HG02798 (cell line): Measurements from ENCODE around the gene TK1.
"Not testable (repeated sequence)": the region's sequence is repeated elsewhere in the genome, so short reads cannot be mapped to it uniquely, and the experiment has no call there.

Experiments
- ATAC-seq: cut with Tn5 transposase; IDR thresholded peaks from one replicate; pipeline ENCODE4 v1.9.1; 2021; ENCODE audit warnings: mild to moderate bottlenecking; ENCODE audit not compliant: unreplicated experiment, poor library complexity

The TK1 gene, protein sequence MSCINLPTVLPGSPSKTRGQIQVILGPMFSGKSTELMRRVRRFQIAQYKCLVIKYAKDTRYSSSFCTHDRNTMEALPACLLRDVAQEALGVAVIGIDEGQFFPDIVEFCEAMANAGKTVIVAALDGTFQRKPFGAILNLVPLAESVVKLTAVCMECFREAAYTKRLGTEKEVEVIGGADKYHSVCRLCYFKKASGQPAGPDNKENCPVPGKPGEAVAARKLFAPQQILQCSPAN

DNA sequence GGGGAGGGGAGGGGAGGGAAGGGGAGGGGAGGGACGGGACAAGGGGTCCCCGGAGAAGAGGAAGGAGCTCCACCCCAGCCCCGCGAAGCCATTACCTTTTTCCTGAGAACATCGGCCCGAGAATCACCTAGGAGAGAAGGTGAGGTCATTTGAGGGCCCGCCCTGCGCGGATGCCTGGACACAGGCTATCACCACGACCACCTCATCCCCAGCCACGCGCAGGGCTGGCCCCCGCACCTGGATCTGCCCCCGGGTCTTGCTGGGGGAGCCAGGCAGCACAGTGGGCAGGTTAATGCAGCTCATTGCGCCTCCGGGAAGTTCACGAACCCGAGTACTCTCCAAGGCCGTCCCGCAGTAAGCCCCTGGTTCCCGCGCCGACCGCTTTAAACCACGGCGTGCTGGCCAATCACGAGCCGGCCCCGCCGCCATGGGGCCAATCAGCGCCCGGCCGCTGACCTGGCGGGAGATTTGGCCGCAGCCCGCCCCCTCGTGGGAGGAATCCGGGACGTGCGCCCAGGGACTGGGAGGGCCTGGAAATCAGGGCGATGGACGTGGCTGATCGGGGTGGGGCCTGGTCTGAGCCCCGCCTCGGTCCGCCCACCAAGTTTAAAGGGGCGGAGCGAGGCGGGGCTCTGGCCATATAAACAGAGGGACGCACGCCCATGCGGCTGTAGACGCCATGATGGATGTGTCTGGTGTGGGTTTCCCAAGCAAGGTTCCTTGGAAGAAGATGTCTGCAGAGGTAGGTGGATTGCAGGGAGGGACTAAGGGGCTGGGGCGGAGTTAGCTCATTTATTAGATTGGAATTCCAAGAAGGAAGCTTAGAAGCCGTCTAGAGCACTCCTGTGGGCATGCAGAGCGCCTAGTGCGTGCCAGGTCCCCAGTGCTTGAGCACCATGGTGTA lies at the start of gene TK1, which contains the start of gene AFMID:
TK1 (minus strand) TSS at position 361 of the 904 bp plus-strand sequence; CDS start at position 303, 58 bp downstream.
AFMID (plus strand) TSS at position 671 of the 904 bp plus-strand sequence; CDS start at position 680, 9 bp downstream.
- ATAC-seq = peak; percentile 91

DNA sequence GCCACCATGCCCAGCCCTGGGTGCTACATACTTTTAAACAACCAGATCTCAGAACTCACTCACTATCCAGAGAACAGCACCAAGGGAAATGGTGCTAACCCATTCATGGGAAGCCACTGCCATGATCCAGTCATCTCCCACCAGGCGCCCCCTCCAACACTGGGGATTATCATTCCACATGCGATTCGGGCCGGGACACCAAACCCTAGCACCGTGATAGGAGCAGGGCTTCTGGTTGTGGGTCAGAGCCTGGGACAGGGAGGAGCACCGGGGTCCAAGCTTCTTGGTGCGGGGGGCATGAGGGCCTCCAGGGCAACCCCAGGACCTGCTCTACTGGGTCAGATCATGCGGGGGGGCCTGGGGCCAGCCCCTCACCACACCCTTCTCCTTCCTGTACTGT lies 49.0 kb upstream of the TK1 start:
- no peak for ATAC-seq

DNA sequence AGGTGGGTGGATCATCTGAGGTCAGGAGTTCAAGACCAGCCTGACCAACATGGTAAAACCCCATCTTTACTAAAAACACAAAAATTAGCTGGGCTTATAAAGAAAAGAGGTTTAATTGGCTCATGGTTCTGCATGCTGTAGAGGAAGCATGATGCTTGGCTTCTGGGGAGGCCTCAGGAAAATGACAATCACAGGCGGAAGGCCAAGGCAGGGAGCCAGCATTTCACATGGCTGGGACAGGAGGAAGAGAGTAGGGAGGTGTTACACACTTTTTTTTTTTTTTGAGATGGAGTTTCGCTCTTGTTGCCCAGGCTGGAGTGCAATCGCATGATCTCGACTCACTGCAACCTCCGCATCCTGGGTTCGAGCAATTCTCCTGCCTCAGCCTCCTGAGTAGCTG lies 48.2 kb upstream of the TK1 start:
- ATAC-seq = not testable (repeated sequence)

DNA sequence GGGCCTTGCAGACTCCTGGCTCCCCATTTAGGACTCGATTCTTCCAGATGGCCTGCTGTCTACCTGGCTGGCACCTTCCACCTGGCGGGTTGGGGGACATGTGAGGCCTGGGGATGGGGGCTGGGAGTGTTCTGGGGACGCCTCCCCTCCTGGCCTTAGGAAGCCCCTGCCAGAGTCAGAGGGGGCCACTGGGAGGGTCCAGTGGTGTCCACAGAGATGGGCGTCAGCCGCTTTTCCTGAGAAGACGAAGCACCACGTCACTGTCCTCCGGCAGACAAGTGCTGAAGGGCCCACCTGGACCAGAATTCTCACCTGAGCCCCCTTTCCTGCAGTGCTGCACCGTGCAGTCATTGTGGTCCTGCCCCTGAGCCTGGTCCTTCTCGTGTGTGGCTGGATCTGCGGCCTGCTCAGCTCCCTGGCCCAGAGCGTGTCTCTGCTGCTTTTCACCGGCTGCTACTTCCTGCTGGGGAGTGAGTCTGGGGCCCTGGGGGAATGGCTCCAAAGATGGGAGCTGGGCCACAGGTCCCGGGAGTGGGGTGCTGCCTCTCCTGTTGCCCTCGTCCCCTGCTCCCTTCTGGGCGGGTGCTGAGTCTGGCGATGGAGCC lies 47.5 kb upstream of the TK1 start:
- ATAC-seq = no peak

DNA sequence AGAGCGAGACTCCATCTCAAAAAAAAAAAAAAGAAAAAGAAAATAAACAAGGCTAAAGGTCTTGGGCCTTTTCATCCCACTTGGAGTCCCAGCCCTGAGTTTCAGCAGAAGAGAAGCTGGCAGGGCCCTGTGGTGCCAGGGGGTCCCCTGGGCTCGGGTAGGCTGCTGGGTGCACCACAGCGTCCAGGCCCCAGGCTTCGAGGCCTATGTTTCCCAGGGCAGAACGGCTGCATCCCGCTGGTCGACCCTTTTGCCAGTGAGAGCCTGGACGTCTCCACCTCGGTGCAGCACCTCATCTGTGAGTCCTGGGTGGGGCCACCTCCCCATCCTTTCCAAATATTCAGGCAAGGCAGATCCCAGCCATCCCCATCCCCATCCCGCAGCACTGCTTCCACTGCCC lies 46.8 kb upstream of the TK1 start:
- ATAC-seq = no peak

DNA sequence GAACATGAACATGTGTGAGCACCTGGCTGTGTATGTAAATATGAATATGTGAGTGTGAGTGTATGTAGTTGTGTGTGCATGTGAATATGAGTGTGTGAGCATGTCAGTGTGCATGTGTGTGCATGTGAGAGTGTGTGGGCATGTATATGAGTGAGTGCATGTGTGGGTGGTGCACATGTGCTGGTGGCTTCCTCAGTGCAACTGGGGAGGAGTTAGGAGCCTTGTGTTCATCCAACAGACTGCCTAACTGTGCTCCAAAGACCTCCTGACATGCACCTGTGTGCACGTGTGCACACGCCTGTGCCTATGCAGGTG lies 46.0 kb upstream of the TK1 start:
- ATAC-seq = no peak

DNA sequence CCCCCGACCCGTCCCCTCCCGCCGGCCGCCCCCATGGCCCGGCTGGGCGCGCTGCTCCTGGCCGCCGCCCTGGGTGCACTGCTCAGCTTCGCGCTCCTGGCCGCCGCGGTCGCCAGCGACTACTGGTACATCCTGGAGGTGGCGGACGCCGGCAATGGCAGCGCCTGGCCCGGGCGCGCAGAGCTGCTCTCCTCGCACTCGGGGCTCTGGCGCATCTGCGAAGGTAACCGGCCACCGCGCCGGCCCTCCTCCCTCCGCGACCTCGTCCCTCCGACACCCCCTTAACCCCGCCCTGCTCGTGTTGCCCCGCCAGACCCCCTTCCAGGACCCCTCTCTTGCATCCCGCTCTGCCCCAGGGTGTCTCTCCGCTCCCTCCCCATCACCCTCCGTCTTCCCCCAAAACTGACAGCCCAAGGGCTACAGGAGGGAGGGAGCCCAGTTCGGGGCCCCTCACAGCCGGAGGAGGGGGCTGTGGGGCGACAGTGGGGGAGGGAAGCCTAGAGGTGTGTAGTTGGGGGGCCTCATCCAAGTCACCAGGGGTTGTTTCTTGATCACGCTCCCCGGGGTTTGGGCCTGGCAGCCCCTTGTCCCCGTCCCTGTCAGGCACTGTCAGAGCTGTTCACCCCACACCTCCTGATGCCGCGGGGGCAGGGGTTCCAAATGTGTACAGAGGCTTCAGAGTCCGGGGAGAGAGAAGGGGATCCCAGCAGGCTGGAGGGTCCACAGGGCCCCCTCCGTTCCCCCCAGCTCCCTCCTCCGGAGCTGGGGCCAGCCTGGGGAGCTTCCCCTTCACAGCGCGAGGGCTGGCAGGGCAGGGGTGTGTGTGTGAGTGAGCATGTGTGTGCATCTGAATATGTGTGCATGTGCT lies 45.4 kb upstream of the TK1 start:
- ATAC-seq = no peak

DNA sequence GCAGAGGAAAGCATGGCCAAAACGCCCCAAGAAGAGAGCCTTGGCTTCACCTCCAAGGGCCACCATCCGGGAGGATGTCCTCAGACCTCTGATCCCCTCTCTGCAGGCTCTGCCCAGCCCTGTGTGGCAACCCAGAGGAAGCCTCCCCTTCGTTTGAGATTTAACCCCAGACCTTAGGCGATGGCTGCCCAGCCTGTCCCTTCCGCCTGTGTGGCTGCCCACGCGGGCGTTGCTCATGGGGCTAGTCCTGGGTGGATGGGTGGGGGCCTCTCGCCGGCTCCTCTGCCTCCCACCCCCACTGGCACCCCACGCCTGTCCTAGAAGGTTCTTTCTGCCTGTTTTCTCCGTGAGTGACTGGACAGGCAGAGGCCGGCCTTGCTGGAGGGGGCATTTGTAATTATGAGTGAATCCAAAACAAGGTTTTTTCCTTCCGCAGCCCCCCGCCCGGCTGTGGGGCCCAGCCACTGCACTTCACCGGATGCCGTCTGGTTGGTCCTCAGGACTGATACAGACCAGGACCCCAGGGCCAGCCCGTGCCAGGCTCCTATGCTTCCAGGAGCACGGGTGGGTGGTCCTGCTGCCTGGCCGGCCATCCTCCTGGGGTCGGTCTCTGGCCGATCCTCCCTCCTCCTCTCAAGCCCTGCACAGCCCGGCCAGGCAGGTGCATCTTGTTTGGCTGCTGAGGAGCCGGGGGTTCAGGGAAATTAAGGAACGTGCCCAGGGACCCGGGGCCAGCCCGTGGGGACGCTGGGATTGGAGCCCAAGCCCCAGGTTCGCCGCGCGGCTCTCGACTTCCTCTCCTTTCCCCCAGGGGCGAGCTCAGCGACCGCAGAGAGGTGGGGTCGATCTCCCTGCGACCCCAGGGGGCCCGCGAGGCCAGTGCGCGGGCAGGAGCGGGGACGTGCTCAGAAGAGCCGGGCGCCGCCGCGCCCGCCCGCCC lies 44.4 kb upstream of the TK1 start, which contains the start of gene TMEM235:
TMEM235 (plus strand) TSS at position 636 of the 940 bp plus-strand sequence. CDS start 393 bp downstream, outside the sequence.
- no peak for ATAC-seq

DNA sequence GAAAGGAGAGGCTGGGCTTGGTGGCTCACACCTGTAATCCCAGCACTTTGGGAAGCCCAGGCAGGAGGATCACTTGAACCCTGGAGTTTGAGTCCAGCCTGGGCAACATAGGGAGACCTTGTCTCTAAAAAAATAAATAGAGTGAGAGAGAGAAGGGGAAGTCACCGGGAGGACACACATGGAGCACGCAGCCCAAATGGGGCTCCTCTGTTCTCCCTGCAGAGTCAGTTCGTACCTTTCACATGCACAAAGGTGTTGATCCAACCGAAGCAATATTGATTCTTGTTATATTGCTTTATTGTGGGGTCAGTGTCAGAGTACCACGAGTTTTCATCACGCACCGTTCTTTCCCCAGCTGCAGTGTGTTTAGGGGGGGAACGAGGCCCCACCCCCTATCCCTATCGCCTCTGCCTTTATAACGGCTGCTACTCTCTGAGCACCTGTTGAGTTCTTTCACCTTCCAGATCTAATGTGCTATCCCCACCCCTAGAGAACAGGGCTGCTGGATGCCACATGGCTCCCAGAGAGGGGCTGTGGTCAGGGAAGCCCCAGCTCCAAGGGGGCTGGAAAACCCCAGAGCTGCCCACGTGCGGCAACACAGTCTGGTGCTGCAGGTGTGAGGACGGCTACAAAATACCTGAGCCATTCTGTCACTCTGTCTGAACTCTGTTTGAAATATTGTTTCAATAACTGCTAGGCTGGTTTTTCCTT lies 43.6 kb upstream of the TK1 start:
- no peak for ATAC-seq

DNA sequence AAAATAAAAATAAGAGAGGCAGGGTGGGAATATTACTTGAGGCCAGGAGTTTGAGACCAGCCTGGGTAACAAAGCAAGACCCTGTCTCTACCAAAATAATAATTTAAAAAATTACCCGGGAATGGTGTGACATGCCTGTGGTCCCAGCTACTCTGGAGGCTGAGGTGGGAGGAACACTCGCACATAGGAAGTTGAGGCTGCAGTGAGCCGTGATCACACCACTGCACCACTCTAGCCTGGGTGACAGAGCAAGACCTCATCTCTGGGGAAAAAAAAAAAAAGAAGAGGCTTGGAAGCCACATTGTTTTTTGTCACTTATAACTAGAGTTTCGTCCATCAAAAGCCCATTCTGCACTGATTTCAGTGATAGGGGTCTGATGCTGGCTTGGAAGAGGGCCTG lies 41.3 kb upstream of the TK1 start:
- ATAC-seq = no peak

DNA sequence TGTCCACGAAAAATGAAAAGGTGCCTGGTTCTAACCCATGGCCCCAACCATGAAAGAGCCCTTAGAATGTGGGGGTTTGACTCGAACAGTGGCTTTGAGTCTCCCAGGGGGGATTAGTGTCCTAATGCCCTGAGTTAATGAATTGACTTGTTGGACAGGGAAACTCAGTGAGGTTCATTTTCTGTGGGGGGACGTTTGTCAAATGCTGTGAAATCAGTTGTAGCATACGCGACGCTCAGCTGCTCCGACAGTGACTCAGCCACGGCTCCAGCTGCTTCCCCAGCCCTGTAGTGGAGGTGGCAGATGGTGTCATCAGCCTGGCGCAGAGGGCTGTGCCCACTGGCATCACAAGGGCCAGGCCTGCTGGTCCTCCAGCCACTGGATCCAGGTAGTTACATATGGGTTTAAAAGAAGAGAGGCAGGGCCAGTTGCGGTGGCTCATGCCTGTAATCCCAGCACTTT lies 40.6 kb upstream of the TK1 start:
- ATAC-seq = no peak

DNA sequence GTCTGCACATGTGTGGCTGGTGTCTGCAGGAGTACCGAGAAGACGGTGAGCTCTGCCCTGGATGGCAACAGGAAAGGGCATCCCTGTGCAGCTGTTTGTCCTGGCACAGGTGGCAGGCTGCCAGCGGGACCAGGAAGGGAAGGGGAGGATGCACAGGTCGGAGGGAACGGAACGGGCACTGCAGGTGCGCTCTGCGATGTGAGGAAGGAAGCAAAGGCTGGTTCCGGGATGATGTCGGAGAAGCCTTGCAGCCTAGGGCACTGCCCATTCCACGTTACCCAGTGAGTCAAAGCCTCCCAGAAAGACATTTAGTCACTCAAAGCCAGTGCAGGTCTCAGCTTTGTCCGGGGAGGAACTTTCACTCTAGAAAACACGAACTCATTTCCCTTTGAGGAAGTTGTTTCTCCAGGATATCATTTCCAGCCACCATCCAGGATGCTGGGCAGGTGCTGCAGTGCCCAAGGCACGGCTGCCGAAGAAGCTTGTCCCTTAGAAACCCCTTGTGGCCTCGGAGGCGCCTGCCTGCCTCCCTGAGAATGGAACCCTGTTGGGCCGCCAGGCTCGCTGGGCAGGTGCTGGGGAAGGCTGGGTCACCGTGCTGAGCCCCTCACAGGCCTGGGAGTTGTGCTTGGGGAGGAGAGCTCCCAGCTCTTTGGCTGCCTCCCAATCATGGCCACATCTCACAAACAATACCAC lies 40.1 kb upstream of the TK1 start:
- ATAC-seq = no peak

DNA sequence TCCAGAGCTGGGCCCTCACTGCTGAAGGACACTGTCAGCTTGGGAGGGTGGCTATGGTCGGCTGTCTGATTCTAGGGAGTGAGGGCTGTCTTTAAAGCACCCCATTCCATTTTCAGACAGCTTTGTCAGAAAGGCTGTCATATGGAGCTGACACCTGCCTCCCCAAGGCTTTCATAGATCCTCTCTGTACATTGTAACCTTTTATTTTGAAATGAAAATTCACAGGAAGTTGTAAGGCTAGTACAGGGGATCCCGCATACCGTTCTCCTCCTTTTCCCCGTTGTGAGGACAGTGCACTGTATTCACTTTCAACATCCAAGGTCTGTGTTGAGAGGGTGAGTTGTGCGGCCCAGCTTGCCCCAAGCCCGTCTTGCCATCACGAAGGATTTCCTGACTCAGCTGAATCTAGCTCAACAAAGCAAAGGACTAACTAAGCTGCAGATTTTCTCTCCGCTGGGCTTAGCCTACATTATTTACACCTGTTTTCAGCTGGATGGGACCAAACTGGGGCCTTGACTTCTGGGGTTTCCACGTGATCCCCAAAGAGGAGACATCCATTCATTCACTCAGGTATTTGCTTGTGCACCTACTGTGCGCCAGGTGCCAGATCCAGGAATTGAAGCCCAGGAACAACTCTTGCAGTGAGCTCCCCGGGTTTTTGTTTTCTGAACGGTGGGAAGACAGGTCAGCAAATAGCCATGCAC lies 39.4 kb upstream of the TK1 start:
- no peak for ATAC-seq

DNA sequence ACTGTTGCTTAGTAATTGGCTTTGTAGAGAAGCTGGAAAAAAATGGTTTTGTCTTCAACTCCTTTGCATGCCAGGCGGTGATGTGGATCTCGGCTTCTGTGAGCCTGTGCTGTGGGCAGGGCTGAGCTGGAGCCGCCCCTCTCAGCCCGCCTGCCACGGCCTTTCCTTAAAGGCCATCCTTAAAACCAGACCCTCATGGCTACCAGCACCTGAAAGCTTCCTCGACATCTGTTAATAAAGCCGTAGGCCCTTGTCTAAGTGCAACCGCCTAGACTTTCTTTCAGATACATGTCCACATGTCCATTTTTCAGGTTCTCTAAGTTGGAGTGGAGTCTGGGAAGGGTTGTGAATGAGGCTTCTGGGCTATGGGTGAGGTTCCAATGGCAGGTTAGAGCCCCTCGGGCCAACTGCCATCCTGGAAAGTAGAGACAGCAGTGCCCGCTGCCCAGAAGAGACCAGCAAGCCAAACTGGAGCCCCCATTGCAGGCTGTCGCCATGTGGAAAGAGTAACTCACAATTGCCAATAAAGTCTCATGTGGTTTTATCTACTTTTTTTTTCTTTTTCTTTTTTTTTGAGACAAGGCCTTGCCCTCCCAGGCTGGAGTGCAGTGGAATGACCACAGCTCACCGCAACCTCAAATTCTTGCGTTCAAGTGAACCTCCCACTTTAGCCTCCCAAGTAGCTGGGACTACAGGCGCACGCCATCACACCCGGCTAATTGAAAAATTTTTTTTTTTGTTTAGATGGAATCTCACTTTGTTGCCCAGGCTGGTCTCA lies 38.4 kb upstream of the TK1 start:
- no peak for ATAC-seq

DNA sequence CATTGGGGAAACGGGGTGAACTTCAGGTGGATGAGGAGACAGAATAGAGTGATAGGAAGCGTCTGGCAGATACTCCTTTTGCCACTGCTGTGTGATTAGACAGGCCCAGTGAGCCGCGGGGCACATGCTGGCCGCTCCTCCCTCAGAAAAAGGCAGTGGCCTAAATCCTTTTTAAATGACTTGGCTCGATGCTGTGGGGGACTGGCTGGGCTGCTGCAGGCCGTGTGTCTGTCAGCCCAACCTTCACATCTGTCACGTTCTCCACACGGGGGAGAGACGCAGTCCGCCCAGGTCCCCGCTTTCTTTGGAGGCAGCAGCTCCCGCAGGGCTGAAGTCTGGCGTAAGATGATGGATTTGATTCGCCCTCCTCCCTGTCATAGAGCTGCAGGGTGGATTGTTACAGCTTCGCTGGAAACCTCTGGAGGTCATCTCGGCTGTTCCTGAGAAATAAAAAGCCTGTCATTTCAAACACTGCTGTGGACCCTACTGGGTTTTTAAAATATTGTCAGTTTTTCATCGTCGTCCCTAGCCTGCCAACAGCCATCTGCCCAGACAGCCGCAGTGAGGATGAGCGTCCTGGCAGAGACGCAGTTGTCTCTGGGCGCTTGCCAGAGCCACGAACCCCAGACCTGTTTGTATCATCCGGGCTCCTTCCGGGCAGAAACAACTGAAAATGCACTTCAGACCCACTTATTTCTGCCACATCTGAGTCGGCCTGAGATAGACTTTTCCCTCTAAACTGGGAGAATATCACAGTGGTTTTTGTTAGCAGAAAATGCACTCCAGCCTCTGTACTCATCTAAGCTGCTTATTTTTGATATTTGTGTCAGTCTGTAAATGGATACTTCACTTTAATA lies 37.6 kb upstream of the TK1 start:
- ATAC-seq = no peak

DNA sequence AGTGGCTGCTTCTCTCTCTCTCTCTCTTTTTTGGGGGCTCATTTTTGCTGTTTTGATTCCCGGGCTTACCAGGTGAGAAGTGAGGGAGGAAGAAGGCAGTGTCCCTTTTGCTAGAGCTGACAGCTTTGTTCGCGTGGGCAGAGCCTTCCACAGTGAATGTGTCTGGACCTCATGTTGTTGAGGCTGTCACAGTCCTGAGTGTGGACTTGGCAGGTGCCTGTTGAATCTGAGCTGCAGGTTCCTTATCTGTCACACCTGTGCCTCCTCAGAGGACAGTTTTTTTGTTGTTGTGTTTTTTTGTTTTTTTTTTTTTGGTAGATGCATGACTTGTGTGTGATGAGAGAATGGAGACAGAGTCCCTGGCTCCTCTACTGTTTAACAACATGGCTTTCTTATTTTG lies 36.9 kb upstream of the TK1 start:
- ATAC-seq = no peak
